HG02970 (cell line): ENCODE measurements around the gene PROX1.

Experiments used
- ATAC-seq: cut with Tn5 transposase; IDR thresholded peaks from one replicate; pipeline ENCODE4 v1.9.1; 2021; ENCODE audit warnings: mild to moderate bottlenecking, moderate library complexity, moderate number of reproducible peaks; ENCODE audit not compliant: unreplicated experiment, low FRiP score

PROX1 gene, protein sequence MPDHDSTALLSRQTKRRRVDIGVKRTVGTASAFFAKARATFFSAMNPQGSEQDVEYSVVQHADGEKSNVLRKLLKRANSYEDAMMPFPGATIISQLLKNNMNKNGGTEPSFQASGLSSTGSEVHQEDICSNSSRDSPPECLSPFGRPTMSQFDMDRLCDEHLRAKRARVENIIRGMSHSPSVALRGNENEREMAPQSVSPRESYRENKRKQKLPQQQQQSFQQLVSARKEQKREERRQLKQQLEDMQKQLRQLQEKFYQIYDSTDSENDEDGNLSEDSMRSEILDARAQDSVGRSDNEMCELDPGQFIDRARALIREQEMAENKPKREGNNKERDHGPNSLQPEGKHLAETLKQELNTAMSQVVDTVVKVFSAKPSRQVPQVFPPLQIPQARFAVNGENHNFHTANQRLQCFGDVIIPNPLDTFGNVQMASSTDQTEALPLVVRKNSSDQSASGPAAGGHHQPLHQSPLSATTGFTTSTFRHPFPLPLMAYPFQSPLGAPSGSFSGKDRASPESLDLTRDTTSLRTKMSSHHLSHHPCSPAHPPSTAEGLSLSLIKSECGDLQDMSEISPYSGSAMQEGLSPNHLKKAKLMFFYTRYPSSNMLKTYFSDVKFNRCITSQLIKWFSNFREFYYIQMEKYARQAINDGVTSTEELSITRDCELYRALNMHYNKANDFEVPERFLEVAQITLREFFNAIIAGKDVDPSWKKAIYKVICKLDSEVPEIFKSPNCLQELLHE

DNA sequence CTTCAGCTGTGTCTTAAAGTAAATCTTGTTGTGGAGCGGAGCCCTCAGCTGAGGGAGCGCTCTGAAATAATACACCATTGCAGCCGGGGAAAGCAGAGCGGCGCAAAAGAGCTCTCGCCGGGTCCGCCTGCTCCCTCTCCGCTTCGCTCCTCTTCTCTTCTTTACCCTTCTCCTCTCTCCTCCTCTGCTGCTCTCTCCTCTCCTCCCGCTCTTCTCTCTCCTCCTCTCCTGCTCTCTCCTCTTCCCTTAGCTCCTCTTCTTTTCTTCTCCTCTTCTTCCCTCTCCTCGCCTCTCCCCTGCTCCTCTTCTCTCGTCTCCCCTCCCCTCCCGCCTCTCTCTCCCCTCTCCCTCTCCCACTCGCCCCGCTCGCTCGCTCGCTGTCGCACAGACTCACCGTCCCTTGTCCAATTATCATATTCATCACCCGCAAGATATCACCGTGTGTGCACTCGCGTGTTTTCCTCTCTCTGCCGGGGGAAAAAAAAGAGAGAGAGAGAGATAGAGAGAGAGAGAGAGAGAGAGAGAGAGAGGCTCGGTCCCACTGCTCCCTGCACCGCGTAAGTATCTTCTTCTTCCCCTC, at the start of gene PROX1:
TSS of gene PROX1 (plus strand) at position 47 of the 580 bp plus-strand sequence. CDS start 8,563 bp downstream, outside the sequence.
- peak; percentile 20 for ATAC-seq

DNA sequence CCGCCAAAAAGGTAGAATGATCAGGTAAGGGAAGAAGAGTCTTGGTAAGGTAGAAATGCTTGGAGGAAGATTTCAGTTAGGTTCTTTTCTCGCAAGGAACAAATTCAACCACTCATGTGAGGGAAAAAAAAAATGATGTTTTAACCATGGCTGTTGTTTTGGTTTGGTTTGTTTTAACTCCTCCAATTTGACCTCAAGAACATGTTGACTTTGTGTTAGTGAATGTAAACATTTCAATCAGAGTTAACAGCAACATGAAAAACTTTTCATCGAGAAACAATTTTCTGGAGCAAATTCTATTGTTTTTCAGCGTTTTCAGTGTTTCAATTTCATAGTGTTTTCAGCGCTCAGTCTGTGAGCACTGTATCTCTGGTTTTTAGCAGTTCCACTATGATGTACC, 49.0 kb upstream of the PROX1 start:
- no peak for ATAC-seq

DNA sequence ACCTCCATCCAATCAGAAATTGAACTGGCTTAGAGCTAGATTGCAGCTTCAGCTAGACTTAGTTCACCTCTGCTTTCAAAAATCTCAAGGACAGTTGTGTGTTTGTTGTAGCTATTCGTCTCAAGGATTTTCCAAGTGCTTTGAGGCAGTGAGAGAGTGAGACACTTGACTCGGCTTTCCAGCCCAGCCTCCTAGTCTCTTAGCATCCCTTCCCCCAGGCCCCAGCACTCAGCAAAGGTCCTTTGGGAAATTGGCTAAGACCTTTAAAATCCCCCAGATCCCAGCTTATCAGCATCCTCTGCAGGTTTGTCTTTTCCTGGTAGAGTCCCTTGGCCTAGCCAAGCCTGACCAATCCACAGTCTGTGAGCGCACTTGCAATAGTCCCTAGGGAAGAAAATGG, 47.9 kb upstream of the PROX1 start:
- ATAC-seq, result no peak

DNA sequence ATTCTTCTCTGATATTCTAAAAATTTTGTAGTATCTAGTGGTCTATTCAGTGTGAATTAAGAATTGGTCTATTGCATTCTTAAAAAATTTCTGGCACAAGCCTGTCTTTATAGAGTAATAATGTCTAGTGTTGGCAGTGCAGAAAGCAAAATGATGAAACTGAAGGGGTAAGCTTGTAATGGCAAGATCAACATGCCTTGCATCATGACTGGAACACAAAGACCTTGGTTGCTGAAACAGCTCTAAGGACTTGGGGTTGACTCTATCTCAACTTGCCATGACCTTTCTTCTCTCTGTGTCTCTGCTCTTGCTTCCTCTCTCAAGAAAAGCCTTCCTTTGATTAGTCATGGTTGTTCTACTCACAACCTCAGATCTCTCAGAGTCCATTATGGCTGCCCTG, 46.8 kb upstream of the PROX1 start:
- ATAC-seq, result no peak

DNA sequence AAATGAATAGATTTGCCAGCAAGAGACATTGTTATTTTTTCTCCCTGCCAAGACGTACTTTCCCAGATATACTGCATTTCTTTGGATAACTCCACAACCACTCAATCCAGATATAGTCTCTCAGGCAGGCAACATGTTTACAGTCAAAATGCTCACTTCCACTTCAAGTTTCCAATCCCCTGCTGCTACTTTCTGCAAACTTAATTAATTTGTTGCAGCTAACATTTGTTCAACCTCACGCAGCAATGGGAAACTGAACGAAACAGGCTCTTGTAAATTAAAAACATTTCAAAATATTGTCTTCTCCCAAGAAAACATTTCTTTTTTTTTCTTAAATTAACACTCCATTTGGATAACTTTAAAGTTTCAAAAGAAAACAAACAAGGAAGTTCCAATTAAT, 45.7 kb upstream of the PROX1 start:
- ATAC-seq, result no peak

DNA sequence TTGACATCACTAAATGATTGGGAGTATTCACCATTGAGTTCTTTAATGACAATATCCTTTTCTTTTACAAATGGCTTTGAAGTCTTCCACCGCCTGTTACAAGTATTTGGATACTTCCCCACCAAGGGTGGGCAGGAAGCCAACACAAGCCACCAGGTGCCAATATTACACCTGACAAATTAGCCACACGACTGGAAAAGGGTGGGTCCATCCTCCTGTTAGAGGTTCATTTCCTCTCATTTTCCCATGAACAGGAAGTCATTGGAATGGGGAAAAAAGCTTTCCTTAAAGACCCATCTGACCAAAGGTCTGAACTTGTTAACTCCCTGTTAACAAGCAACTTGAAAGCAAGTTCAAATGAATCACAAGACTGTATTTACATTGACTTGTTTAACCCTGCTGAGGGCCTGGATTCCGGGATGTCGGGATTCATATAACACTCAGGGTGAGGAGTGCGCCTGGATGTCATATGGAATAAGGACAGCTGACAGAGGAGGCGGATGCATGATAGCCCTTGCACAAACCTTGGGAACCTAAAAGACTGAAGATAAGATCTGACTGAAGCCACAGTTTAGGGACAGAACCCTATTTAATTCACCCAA, 40.5 kb upstream of the PROX1 start:
- no peak for ATAC-seq

DNA sequence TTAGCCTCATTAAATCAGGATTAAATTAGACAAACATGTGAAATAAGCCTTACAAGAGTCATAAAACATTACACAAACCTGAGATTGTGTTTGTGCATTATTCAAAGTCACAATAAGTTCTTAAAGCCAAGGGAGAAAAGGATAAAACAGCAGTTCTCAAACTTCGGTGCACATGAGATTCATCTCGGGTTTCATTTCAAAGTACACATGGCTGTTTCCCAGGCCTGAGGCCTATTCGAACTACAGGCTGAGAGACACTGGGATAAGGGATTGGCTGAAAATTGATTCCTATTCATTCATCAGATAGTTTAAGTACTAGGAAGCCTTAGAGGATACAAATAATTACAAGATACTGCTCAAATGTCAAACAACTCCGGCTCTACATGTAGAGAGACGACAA, 35.9 kb upstream of the PROX1 start:
- ATAC-seq, result no peak

DNA sequence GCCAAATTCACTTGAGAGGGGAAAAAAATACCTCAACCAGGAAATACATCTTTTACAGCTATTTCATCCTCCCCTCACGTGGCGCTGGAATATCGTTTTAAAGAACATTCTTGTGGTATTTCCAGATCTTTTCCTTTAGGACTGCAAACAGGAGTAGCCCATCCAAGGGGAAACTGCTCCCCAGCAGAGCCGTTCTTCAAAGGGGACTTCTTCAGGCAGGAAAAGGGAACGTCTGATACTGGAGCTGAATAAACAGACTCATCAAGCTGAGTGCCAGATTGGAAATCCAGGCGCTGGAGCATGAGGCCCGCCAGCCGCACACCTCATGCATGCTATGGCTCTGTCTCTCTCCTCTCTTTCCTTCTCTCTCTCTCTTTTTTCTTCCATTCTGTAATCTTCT, 34.0 kb upstream of the PROX1 start:
- no peak for ATAC-seq

DNA sequence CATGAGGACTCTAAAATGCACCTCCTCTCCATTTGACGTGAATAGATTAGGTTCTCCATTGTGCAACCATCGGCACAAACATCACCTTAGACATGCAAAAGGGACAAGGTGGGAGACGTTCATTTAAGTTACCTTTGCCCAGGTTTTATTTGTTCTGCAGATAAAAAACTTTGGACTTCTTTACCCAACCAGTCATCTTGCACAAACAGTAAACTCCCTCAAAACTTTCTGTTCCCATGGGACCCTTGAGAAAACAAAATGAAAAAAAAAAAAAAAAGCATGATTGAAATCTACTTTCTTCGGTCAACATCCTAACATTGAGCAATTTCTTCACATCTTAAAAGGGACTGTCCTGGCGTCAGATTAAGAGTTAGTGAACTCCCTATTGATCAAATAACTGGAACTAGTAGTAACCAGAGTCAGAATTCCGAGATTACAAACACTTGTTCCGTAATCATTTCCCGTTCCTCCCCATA, 31.4 kb upstream of the PROX1 start:
- ATAC-seq, result no peak

DNA sequence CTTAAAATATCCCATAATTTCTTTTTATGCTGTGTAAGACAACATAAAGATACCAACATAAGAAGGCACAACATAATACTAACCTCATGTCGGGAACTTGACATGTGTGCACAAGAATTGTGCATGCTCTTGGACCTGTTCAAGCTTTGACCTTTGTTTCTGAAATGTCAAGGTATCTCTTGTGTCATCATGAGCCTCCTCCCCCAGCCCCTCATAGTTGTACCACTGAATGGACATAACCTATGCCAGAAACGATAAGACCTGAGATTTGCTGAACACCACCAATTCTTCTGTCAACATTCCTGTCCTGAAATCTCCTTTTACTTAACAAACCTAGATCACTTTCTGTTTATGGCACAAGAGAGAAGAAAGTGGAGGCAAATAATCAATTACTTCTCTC, 29.4 kb upstream of the PROX1 start:
- ATAC-seq, result no peak

DNA sequence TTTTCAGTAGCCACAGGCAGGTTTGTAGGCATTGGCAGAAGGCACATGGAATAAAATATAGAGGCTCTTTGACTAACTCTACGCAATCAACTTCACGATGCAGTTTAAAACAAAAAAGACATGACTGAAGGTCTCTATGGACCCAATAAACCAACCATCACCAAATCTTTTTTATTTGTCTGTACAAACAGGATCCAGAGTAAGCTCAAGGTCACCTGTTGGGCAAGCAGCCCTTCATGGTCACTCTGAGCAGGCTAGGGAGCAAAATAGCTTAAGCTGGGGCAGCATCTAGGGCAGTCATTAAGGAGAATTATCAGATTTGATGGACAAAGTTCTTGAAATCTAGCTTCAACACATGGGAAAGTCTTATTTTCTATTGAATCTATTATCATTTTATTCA, 26.8 kb upstream of the PROX1 start:
- no peak for ATAC-seq

DNA sequence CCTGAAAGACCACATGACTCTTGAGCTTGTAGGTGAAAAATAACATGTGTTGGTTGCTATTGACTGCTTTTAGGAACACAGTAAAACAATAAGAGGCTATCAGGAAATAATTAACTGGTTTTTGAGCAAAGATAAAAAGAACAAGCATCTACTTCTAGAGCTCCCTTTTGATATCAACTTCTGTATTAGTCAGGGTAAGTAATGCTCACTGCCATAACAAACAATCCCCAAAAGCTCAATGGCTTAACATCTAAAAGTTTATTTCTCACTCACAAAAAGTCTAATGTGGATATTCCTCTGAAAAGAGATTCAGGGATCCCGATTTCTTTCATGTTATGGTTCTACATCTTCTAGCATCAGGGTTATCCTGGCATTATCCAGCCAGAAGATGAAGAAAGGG, 25.3 kb upstream of the PROX1 start:
- no peak for ATAC-seq

DNA sequence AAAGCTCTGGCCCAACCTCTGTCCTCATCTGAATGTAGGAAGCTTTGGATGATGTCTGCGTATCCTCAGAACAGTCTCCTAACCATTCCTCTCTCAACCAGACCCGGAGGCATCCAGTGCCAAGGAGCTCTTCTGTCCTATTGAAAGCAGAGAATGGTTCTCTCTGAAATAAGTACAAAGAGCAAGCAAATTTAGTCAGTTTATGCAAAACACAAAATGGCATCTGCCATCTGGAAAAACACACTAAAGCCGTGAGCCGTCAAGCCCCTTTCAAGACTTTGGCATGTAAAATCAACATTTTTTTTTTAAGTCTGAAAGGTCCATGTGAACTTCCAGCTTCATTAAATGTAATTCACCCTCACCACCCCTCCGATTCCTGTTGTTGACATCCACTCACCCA, 21.7 kb upstream of the PROX1 start:
- ATAC-seq, result no peak

DNA sequence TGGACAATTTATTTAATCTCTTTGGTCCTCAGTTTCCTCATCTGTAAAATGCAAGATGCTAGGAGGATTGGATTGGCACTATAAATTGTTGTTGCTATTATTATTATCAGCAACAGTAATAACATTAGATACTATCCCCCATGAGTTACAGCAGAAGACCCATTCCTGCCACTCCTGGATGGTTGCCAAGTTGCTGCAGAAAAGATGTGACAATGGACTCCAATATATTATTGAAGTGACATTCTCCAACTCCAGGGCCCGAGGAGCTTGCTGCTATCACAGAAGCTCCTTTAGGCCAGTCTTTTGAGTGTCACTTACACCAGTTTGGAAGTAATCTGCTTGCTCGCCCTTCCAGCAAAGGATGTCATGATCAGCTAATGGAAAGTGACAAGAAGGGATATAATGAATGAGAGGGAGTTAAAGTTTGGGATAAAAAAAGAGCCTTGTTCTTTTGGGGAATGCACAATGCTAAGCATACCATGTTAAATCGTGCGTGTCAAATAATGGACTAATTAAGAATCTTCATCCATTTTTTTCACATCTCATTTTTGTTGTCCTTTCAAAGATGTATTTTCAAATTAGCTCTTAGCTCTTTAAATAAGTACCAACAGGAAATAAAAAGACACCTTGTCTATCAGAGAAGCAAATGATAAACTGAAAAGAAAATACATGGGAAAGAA, 19.5 kb upstream of the PROX1 start:
- no peak for ATAC-seq

DNA sequence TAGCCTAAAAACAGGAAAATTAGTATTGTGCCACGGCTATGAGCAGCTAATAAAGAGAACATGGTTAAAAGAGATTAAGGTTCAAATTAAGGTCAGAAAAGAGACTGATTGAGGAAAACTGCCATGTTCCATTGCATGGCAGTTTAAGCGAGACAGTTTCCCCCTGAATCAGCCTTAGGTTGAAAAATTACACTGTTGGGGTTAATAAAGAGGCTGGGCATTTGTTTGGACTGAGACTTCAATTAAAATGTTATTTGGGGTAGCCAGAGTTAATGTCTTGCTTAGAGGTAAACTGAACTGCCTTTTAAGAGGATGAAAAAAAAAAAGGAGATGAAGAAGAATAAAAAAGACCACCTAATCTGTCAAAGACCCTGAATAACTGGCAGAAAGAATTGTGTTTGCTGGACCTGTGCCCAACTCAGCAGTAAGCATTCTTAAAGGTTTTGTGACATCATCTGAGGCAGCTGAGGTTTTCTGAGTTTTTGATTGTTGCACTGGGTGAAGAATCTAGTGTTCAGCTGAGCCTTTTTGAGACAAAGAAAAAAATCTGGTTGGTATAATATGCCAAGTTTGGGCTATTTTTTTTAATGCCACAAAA, 17.7 kb upstream of the PROX1 start:
- ATAC-seq, result no peak

DNA sequence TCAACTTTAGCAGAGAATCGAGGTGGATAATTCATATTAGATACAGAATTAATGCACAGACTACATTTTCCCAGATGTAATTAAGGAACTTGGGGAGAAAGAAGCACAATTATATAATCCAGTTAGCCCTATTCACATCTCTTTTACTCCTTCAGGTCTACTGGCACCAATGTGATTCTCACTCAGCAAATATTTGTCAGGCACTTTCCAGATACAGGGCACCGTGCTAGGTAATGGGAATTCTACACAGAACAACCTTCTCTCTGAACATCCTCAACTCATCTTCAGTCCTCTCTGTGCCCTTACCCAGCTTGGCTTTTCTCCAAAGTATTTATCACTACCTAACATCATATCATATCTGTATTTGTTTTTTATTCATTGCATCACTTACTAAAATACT, 15.6 kb upstream of the PROX1 start:
- ATAC-seq, result no peak

DNA sequence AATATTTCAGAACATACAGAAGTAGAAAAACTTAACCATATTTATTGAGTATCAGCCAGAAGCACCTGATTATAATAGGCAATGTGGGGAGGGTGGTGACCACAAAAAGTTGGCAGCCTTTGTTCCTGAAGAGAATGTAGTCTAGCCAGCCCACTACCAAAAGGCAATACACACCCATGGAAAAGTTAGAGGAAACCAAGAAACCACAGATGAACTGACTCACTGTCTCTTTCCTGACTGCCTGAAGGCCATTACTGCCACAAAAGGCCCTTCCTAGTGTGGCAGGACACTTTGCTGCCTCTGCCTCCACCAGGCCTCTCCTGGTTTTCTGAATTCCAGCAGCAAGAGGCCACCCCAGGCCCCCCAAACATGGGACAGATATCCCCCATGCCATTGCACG, 14.6 kb upstream of the PROX1 start:
- no peak for ATAC-seq

DNA sequence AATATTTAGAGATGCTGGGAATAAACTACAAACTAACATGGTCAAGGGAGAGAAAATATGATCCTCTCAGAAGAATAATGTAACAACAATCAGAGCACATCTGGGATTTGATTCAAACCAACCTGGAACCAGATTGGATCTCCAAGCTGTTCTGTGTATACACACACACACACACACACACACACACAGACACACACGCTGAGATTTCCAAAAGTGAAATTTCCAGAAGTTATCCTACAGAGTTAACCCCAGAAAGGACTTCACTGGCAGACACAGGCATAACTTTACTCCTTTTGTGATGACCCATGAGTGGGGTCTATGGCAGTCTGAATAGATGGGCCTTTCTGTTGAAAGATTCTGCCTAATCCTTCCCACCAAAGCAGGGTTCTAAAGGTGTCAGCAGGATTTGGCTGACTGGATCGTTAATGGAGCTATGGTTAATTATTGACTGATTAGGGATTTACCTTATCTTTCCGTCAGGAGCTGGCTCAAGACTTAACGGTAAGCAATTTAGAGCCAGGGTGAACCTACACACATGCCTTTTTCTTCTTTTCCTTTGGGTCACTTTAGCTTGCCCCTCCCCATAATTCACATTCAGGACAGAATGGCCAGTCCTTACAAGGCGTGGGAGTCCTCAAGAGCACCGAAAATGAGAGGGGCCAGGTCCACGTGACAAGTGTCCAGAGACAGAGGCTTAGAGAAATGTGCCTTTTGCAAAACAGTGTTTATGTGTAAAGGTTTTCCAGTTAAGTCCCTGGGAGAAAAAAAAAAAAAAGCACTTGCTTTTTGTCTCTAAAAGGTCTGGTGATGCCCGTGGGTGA, 10.9 kb upstream of the PROX1 start:
- ATAC-seq, result no peak

DNA sequence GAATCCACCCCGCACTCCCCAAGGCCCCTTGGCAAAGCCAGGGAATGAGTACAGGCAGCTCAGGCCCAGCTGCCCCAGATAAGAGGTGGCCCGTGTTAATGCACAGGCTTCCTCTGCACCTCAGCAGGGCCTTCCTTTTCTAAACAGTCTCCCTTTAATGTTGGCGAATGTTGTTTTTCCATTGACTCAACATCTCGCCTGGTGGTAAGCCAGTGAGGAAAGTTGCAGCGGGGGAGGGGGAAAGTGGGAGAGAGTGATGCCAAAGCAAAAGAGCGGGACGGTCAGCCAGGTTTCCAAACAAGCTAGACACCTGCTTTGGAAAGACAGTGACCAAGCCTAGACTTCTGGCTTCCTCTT, 10.3 kb upstream of the PROX1 start:
- ATAC-seq, result no peak
